Activated CD4-positive, alpha-beta T cell treated with anti-CD3 and anti-CD28 coated beads for 1 hour (primary cell): ENCODE results near the gene NFIA.

Experiments
- DNase-seq: peaks from one replicate; pipeline ENCODE4 v3.0.0-alpha.2; 2020

NFIA gene

GRCh38 chr1:61316493-61316892, 234.1 kb downstream of the NFIA start:
- DNase-seq, result no peak

- no peak for DNase-seq
Measured at GRCh38 chr1:61318319-61319125, 236.2 kb downstream of the NFIA start.

DNA sequence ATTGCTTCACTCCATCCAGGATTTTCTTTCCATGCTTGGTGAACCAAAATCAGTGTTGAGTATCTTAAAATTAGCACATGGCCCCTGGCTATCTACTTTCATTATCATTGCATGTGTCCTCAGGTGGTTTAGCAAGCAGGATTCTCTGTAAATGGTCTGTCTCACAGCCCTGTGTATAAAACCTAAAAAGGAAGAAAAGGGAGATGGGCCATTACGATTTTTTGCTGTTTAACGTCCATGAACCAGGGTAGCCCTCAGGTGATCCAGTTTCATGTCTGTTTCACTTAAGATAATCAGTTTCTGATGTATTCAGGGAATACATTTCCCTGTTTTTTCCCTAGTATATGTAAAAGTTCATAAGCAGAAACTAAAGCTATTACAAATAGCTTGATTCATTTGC, 238.2 kb downstream of the NFIA start:
- DNase-seq, result no peak

- DNase-seq, result no peak
Measured at GRCh38 chr1:61322008-61322744, 239.8 kb downstream of the NFIA start.

- no peak for DNase-seq
Measured at GRCh38 chr1:61322769-61323168, 240.4 kb downstream of the NFIA start.

- DNase-seq, result no peak
Measured at GRCh38 chr1:61323681-61324328, 241.4 kb downstream of the NFIA start.

- no peak for DNase-seq
Measured at GRCh38 chr1:61326713-61327112, 244.4 kb downstream of the NFIA start.

DNA sequence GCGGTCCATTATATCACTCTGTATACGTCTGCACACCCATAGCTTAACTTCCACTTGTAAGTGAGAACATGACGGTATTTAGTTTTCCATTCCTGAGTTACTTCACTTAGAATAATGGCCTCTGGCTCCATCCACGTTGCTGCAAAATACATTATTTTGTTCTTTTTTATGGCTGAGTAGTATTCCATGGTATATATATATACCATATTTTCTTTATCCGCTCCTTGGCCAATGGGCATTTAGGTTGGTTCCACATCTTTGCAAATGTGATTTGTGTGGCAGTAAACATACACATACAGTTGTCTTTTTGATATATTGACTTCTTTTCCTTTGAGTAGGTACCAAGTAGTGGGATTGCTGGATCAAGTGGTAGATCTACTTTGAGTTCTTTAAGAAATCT, 245.1 kb downstream of the NFIA start:
- DNase-seq, result no peak

GRCh38 chr1:61329556-61329955, 247.2 kb downstream of the NFIA start:
- no peak for DNase-seq

GRCh38 chr1:61330018-61330417, 247.7 kb downstream of the NFIA start:
- DNase-seq, result no peak

- DNase-seq, result no peak
Measured at GRCh38 chr1:61330571-61330970, 248.2 kb downstream of the NFIA start.

- no peak for DNase-seq
Measured at GRCh38 chr1:61332196-61332753, 249.9 kb downstream of the NFIA start.

- DNase-seq, result no peak
Measured at GRCh38 chr1:61332796-61333195, 250.4 kb downstream of the NFIA start.

DNA sequence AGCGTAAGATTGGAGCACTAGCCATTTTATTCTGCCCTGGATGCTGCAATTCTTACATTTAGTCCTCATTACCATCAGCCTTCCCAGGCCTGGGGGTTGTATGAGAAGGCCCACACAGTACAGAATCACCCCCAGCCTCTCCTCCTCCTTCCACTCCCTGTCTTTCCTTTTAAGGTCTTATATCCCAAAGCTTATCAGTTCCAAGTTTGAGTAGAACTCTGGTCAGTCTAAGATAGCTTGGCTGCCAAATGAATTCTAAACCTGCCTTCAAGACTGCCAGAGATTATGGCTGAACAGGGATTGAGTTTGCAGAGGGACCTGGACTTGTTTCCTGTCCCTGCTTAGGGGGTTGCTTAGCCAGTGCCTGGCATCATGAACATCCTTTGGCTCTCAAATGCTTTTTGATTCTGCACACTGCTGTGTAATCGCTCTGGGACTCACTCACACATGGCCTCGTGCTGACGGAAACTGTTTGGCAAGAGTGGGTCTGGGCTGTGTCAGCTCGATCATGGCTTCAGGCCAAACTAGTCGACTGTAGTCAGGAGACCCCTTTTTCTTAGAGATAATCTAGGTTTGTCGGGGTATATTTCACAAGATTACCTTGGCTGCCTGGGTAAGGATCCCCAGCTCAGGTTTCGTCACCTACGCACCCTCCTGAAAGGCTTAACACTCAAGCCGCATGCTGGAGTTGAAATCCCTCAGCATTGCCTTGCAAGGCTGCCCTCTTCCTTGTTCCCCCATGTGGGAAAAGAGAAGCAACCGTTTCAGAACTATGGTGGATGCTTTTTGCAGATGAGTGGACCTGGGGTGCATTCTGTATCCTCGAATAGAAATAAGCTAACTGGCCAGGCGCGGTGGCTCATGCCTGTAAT, 252.6 kb downstream of the NFIA start:
- no peak for DNase-seq

DNA sequence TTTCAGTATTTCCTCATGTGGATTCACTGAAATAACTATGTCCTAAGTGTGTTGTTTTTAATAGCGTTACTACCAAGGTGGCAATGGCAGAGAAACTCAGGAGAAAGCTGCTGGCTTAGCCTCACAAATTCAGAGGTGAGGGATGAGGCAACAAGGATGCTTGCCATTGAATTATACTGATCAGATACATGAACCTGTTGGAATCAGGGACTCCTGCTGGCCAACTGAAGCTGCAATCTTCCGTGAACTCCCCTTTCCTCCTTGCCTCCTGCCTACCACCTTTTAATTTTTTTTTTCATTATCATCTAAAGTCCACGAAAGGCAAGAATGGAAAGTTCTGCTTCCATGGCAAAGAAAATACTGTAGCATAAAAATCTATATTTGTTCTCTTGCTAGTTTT, 254.7 kb downstream of the NFIA start:
- no peak for DNase-seq

- DNase-seq, result no peak
Measured at GRCh38 chr1:61337441-61337951, 255.1 kb downstream of the NFIA start.

DNA sequence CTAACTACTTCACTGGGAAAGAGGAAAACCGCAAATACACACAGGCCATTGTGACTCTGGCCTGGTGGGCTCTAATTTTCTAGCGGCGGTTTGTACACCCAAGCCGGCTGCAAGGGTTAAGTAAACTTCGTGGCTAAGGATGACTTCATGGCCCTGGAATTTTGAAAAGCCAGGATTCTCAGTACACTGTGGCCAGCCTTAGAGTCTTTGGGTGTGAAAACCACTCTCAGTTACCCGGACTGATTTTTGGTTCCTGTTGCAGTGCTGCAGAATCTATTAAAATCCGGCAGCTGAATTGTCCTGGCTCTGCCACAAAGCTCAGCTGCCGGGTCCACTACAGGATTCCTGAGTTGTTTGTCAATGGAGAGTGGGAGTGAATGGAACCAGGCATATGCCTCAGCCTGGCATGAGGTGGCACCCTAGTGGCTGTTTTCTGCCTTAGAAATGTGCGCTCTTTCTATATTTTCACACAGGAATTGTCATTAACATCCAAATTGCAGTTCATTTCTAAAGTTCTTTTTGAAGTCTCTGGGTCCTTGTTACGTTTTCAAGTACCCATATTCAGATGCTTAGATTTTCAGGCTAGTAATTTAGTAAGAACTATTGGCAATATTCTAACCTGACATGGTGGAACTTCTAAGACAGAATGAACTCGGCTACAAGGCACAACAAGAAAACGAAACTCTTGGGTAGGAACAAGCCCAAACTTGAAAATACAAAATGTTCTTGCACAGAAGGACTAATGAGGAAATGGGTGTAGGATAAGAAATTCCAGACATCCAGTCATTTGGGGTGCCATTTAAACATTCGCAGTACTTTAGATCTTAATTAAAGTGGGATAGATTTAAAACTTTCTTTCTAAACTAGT, 255.9 kb downstream of the NFIA start:
- no peak for DNase-seq

- no peak for DNase-seq
Measured at GRCh38 chr1:61338899-61339298, 256.5 kb downstream of the NFIA start.

DNA sequence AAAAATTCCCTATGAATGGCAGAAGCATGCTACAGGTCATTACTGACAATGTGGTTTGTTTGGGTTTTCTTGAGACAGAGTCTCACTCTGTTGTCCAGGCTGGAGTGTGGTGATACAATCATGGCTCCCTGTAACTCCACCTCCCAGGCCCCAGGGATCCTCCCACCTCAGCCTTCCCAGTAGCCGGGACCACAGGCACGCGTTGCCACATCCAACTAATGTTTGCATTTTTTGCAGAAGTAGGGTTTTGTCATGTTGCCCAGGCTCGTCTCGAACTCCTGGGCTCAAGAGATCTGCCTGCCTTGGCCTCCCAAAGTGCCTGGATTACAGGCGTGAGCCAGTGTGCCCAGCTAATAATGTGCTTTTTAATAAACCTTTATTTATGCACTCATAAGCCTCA, 259.1 kb downstream of the NFIA start:
- DNase-seq, result no peak

DNA sequence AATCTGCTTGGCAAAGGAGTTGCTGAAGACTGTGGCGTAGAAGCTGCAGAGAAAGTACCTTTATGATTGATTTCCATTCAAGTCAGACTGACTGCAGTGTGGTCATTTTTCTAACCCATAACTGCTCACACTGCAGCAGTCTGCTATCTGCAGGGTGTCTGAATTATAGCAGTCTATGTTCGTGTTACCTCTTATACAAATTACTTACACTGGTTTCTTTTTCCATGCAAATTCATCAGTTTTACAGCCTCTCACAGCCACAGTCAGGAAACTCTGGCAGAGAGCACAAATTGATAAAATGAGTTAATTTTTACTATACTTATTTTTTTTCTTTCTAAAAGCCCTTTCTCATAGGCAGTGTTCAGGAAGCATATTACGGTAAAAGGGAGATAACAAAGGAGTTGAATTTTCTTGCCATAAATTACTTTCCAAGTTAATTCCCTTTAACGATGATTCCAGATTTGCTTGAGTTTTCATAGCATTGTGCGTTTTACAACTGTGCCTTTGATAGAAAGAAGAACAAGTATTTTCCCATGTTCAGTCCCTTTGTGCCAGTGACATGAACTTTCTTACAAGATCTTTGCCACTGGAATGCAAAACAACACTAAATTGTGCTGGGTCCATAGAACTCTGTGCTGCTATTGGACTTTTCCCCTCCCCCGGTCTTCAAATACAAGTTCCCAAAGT, 261.5 kb downstream of the NFIA start:
- DNase-seq, result no peak

DNA sequence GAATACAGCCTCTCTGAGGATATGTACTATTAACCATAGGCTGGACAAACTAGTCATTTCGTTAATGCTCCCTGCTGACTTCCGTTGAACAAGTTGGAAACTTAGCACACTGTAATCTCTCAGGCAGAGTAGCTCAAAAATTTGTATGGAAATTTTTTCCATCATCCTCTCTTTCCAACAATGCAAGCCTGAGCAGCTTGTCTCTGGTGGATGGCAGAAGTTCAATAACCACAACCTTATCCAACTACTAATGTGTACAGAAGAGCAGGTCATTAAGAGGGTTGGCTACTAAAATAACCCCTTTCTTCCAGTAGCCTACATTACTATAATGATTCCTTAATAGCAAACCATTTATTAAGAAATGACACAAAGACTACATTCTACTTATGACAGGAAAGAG, 262.3 kb downstream of the NFIA start:
- DNase-seq, result no peak
